Left lung (tissue), 10 donors: ENCODE measurements around the gene MPPED2. TPM values are rescaled to one million over a fixed set of nuclear protein-coding genes. Genes with fewer than 3 reads are reported as not detected.

ENCODE experiments used
- ATAC-seq: fragments of 200-7000 bp; cut with Tn5 transposase; one replicate; pipeline ENCODE4 v1.9.1; 2020; ENCODE audit warnings: moderate library complexity
- DNase-seq, 4 donors: peaks; one replicate each; pipeline ENCODE4 v3.0.0-alpha.2; 2013 to 2020
- H3K27ac ChIP-seq, 2 donors: fragments of 200-600 bp; sonication (generic) in 1 of 2; one replicate each; pipeline versions ENCODE4 v1.5.0 to v1.8.0; 2020 to 2021
- H3K27me3 ChIP-seq, 2 donors: fragments of 200-600 bp; sonication (generic) in 1 of 2; one replicate each; pipeline versions ENCODE4 v1.5.0 to v1.8.0; 2020 to 2021
- H3K36me3 ChIP-seq, 2 donors: fragments of 200-600 bp; sonication (generic) in 1 of 2; one replicate each; pipeline versions ENCODE4 v1.5.0 to v1.8.0; 2020 to 2021
- H3K4me1 ChIP-seq, 2 donors: fragments of 200-600 bp; one replicate each; pipeline ENCODE4 v1.8.0; 2021
- H3K4me3 ChIP-seq, 2 donors: fragments of 200-600 bp; sonication (generic) in 1 of 2; one replicate each; pipeline versions ENCODE4 v1.5.0 to v1.8.0; 2020 to 2021; ENCODE audit warnings: mild to moderate bottlenecking in 1 of 2
- H3K9me3 ChIP-seq, 2 donors: fragments of 200-600 bp; sonication (generic) in 1 of 2; one replicate each; pipeline versions ENCODE4 v1.5.0 to v1.8.0; 2020 to 2021
- CTCF ChIP-seq, 2 donors: fragments of 200-600 bp; sonication (generic) in 1 of 2; IDR thresholded peaks; one replicate each; pipeline versions ENCODE4 v1.5.0 to v1.8.0; 2021; ENCODE audit warnings: antibody characterized with exemption in 2 of 2
- intact Hi-C, 2 donors: fragments of 100-400 bp; cut with DNase I; formaldehyde crosslinking; loops; one replicate each; pipeline versions ENCODE4 v1.11.2 to v1.14.2; 2022
- polyA plus RNA-seq, 6 donors: library from polyadenylated mRNA; unstranded; fragments of 120-200 nt; gene quantifications; one replicate each; pipeline ENCODE4 v1.2.1, GENCODE V29; 2013; ENCODE audit not compliant: insufficient read length in 6 of 6
- total RNA-seq, 2 donors: library from RNA; stranded (reverse); fragmentation: NEBNext Ultra II Directional; extraction: Animal tissue kit (Norgen Biotek cat#: 25700); gene quantifications; one replicate each; pipeline ENCODE4 v1.2.1, GENCODE V29; 2021
- donor health status: DM: no; HTN: yes; CAD: no.
- donor health status: DM: no; HTN: no; CAD: no.

The MPPED2 gene
- total and polyA plus RNA-seq, 8 donors, result 0.26 to 5.3 (median 3.2) TPM

- peak; percentile 57 for ATAC-seq
- Histone ChIP-seq H3K27ac (no peak overlapping the region), H3K9me3 (no peaks in the 10 kb centered on the region), H3K4me3 (peak overlapping the region; percentile 42 to 49), H3K27me3 (peaks cover 37 to 77% of the 10 kb centered on the region in 2 donors), H3K36me3 (no peaks in the 10 kb centered on the region), H3K4me1 (peaks cover 10 to 24% of the 10 kb centered on the region in 2 donors)
- no peak for TF ChIP-seq CTCF (IDR thresholded peaks at IDR 0.05)
- intact Hi-C loops, result no loop called here
- peak in 2 of 4 donors; percentile 13 to 75 for DNase-seq
Measured at GRCh38 chr11:30585125-30585891, 845 bp downstream of the MPPED2 start.

GRCh38 chr11:30583476-30584280 lies 2.5 kb downstream of the MPPED2 start:
- H3K27me3 ChIP-seq, result peaks cover 37 to 73% of the 10 kb centered on the region in 2 donors
- H3K27ac ChIP-seq, result no peak overlapping the region
- no peak for TF ChIP-seq CTCF (IDR thresholded peaks at IDR 0.05)
- no peaks in the 10 kb centered on the region for H3K36me3 ChIP-seq
- DNase-seq, result peak in 2 of 4 donors; percentile 12 to 57
- intact Hi-C loops, result no loop called here
- ATAC-seq, result no peak
- no peak overlapping the region for H3K4me3 ChIP-seq
- H3K4me1 ChIP-seq, result peaks cover 10 to 24% of the 10 kb centered on the region in 2 donors
- no peaks in the 10 kb centered on the region for H3K9me3 ChIP-seq

- intact Hi-C loops, result no loop called here
- no peaks in the 10 kb centered on the region for H3K36me3 ChIP-seq
- H3K4me1 ChIP-seq, result peaks cover 10 to 24% of the 10 kb centered on the region in 2 donors
- no peak overlapping the region for H3K4me3 ChIP-seq
- ATAC-seq (no peak), DNase-seq (no peak)
- no peaks in the 10 kb centered on the region for H3K9me3 ChIP-seq
- peaks cover 37 to 65% of the 10 kb centered on the region in 2 donors for H3K27me3 ChIP-seq
- H3K27ac ChIP-seq, result no peak overlapping the region
- no peak for TF ChIP-seq CTCF (IDR thresholded peaks at IDR 0.05)
Measured at GRCh38 chr11:30582726-30583125, 3.4 kb downstream of the MPPED2 start.

- Histone ChIP-seq H3K27me3 (peaks cover 31 to 55% of the 10 kb centered on the region in 2 donors), H3K27ac (no peak overlapping the region), H3K36me3 (no peaks in the 10 kb centered on the region), H3K4me1 (peaks cover 10 to 24% of the 10 kb centered on the region in 2 donors), H3K9me3 (no peaks in the 10 kb centered on the region), H3K4me3 (no peak overlapping the region)
- no peak for TF ChIP-seq CTCF (IDR thresholded peaks at IDR 0.05)
- no peak for ATAC-seq
- intact Hi-C loops, result no loop called here
- DNase-seq, result no peak
Measured at GRCh38 chr11:30581675-30582074, 4.5 kb downstream of the MPPED2 start.

- DNase-seq, result no peak
- Histone ChIP-seq H3K27ac (no peak overlapping the region), H3K4me1 (peaks cover 10 to 14% of the 10 kb centered on the region in 2 donors), H3K4me3 (no peak overlapping the region), H3K27me3 (peaks cover 20 to 44% of the 10 kb centered on the region in 2 donors), H3K9me3 (no peaks in the 10 kb centered on the region), H3K36me3 (no peaks in the 10 kb centered on the region)
- ATAC-seq, result no peak
- intact Hi-C loops, result no loop called here
- TF ChIP-seq CTCF (IDR thresholded peaks at IDR 0.05), result no peak
Measured at GRCh38 chr11:30580573-30580972, 5.6 kb downstream of the MPPED2 start.
